Measurements from ENCODE around the gene NDRG4.
A peak's percentile ranks its signal among the peaks of the same experiment; 100 is the strongest.

NDRG4 gene

GRCh38 chr16:58499615-58500351 lies at the start of gene NDRG4:
NDRG4 (plus strand) TSS chr16:58500143; CDS start chr16:58500249, 106 bp downstream.
- DNase-seq (ENCODE audit: low read depth in 2 of 2) = no peak

GRCh38 chr16:58450590-58450989 lies 49.4 kb upstream of the NDRG4 start:
- DNase-seq (ENCODE audit: low read depth in 2 of 2) = no peak

GRCh38 chr16:58451265-58451689 lies 48.7 kb upstream of the NDRG4 start:
- DNase-seq (ENCODE audit: low read depth in 2 of 2) = no peak

- DNase-seq (ENCODE audit: low read depth in 2 of 2) = no peak
Observed at GRCh38 chr16:58451945-58452401, 48.0 kb upstream of the NDRG4 start.

- no peak for DNase-seq (ENCODE audit: low read depth in 2 of 2)
Observed at GRCh38 chr16:58452640-58453039, 47.3 kb upstream of the NDRG4 start.

- no peak for DNase-seq (ENCODE audit: low read depth in 2 of 2)
Observed at GRCh38 chr16:58454178-58454577, 45.8 kb upstream of the NDRG4 start.

GRCh38 chr16:58454856-58455255 lies 45.1 kb upstream of the NDRG4 start:
- DNase-seq (ENCODE audit: low read depth in 2 of 2) = no peak

GRCh38 chr16:58455750-58456149 lies 44.2 kb upstream of the NDRG4 start:
- DNase-seq (ENCODE audit: low read depth in 2 of 2) = no peak

- DNase-seq (ENCODE audit: low read depth in 2 of 2) = no peak
Observed at GRCh38 chr16:58456193-58456592, 43.8 kb upstream of the NDRG4 start.

GRCh38 chr16:58458606-58459343 lies 41.2 kb upstream of the NDRG4 start:
- no peak for DNase-seq (ENCODE audit: low read depth in 2 of 2)

GRCh38 chr16:58459344-58460218 lies 40.4 kb upstream of the NDRG4 start:
- peak; percentile 38 to 50 for DNase-seq (ENCODE audit: low read depth in 2 of 2)

GRCh38 chr16:58460219-58460610 lies 39.7 kb upstream of the NDRG4 start:
- DNase-seq (ENCODE audit: low read depth in 2 of 2) = no peak

- no peak for DNase-seq (ENCODE audit: low read depth in 2 of 2)
Observed at GRCh38 chr16:58461056-58461455, 38.9 kb upstream of the NDRG4 start.

- DNase-seq (ENCODE audit: low read depth in 2 of 2) = no peak
Observed at GRCh38 chr16:58461640-58462039, 38.3 kb upstream of the NDRG4 start.

GRCh38 chr16:58462089-58462488 lies 37.9 kb upstream of the NDRG4 start:
- DNase-seq (ENCODE audit: low read depth in 2 of 2) = no peak

GRCh38 chr16:58462499-58462996 lies 37.4 kb upstream of the NDRG4 start:
- no peak for DNase-seq (ENCODE audit: low read depth in 2 of 2)

- DNase-seq (ENCODE audit: low read depth in 2 of 2) = no peak
Observed at GRCh38 chr16:58462997-58463941, 36.7 kb upstream of the NDRG4 start.

GRCh38 chr16:58464047-58464915 lies 35.7 kb upstream of the NDRG4 start:
- no peak for DNase-seq (ENCODE audit: low read depth in 2 of 2)

GRCh38 chr16:58464916-58465731 lies 34.8 kb upstream of the NDRG4 start:
- DNase-seq (ENCODE audit: low read depth in 2 of 2) = no peak

Data from stimulated activated CD4-positive, alpha-beta T cell treated with anti-CD3 and anti-CD28 coated beads, Interleukin-12 subunit alpha, Interleukin-12 subunit beta, amount 100 ng/mL, for 24 hours (primary cell).